IPS-20b (cell line): ENCODE data around the gene PLEKHG4B.
"Not testable (repeated sequence)": the region's sequence is repeated elsewhere in the genome, so short reads cannot be mapped to it uniquely, and the experiment has no call there.

ENCODE experiments used
- H3K27ac ChIP-seq: one replicate; pipeline ENCODE4 v1.5.1; 2013; ENCODE audit warnings: low read length
- H3K27me3 ChIP-seq: 2 replicates; pipeline ENCODE4 v1.6.1; 2013; ENCODE audit warnings: mild to moderate bottlenecking, low read length, inconsistent platforms; ENCODE audit not compliant: insufficient read depth
- H3K36me3 ChIP-seq: 2 replicates; pipeline ENCODE4 v1.6.1; 2013; ENCODE audit warnings: low read depth, mild to moderate bottlenecking, inconsistent platforms, low read length, moderate library complexity; ENCODE audit not compliant: insufficient read depth
- H3K4me1 ChIP-seq: 2 replicates; pipeline ENCODE4 v1.6.1; 2013; ENCODE audit warnings: mild to moderate bottlenecking, control low read depth, inconsistent platforms, low read length, moderate library complexity; ENCODE audit not compliant: insufficient read depth
- H3K4me3 ChIP-seq: 2 replicates; pipeline ENCODE4 v1.5.1; 2013; ENCODE audit warnings: mild to moderate bottlenecking, low read length, inconsistent platforms
- H3K9ac ChIP-seq: 2 replicates; pipeline ENCODE4 v1.6.1; 2013; ENCODE audit warnings: low read depth, mild to moderate bottlenecking, inconsistent platforms, low read length, moderate library complexity
- H3K9me3 ChIP-seq: 2 replicates; pipeline ENCODE4 v1.6.1; 2013; ENCODE audit warnings: mild to moderate bottlenecking, low read depth, low read length, inconsistent platforms; ENCODE audit not compliant: insufficient read depth

PLEKHG4B gene

DNA sequence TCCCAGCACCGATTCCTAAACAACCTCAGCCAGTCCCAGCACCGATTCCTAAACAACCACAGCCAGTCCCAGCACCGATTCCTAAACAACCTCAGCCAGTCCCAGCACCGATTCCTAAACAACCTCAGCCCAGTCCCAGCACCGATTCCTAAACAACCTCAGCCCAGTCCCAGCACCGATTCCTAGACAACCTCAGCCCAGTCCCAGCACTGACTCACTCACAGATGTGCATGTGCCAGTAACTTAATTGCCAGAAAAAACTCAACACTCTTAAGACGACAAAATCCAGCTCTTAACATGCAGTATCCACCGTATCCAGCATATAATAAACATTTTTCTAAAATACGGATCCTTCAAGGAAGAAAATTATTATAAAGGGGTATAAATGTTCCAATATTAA is 12.1 kb downstream of the PLEKHG4B start:
- not testable (repeated sequence) for H3K27ac ChIP-seq, H3K27me3 ChIP-seq, H3K4me3 ChIP-seq, H3K36me3 ChIP-seq, H3K9ac ChIP-seq, H3K9me3 ChIP-seq
- H3K4me1 ChIP-seq: peaks cover 26% of the 10 kb centered on the region

DNA sequence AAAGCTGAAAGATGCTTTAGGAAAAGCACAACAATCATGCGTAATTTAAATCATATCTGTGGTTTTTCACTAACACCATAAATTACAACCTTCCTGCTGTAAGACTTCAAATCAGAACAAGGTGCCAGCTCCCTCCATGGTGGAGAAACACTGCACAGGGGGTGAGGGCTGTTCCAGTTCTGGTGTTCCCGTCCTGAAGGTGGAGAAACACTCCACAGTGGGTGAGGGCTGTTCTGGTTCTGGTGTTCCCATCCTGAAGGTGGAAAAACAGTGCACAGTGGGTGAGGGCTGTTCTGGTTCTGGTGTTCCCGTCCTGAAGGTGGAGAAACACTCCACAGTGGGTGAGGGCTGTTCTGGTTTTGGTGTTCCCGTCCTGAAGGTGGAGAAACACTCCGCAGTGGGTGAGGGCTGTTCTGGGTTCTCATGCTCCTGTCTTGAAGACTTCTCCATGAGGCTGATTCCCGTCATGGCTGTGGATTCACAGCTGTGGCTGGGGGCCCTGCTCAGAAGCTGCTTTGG is 12.9 kb downstream of the PLEKHG4B start:
- H3K4me3 ChIP-seq: no peak overlapping the region
- H3K4me1 ChIP-seq: peaks cover 19% of the 10 kb centered on the region; the same call in 1 of the 2 replicates
- peaks cover 9% of the 10 kb centered on the region; the same call in 1 of the 2 replicates for H3K36me3 ChIP-seq
- no peak overlapping the region for H3K9ac ChIP-seq
- H3K27ac ChIP-seq: no peak overlapping the region
- H3K9me3 ChIP-seq: no peaks in the 10 kb centered on the region
- no peaks in the 10 kb centered on the region for H3K27me3 ChIP-seq

GRCh38 chr5:105504-106070 is 13.6 kb downstream of the PLEKHG4B start:
- Histone ChIP-seq H3K4me1 (peaks cover 15% of the 10 kb centered on the region; the same call in 1 of the 2 replicates), H3K4me3 (no peak overlapping the region), H3K9ac (no peak overlapping the region), H3K36me3 (peaks cover 16% of the 10 kb centered on the region; the same call in 1 of the 2 replicates), H3K27ac (no peak overlapping the region), H3K9me3 (no peaks in the 10 kb centered on the region), H3K27me3 (no peaks in the 10 kb centered on the region)

GRCh38 chr5:106587-106986 is 14.6 kb downstream of the PLEKHG4B start:
- peaks cover 24% of the 10 kb centered on the region for H3K36me3 ChIP-seq
- H3K4me3 ChIP-seq: no peak overlapping the region
- no peak overlapping the region for H3K27ac ChIP-seq
- H3K9me3 ChIP-seq: no peaks in the 10 kb centered on the region
- peaks cover 15% of the 10 kb centered on the region; the same call in 1 of the 2 replicates for H3K4me1 ChIP-seq
- H3K27me3 ChIP-seq: no peaks in the 10 kb centered on the region
- H3K9ac ChIP-seq: no peak overlapping the region

DNA sequence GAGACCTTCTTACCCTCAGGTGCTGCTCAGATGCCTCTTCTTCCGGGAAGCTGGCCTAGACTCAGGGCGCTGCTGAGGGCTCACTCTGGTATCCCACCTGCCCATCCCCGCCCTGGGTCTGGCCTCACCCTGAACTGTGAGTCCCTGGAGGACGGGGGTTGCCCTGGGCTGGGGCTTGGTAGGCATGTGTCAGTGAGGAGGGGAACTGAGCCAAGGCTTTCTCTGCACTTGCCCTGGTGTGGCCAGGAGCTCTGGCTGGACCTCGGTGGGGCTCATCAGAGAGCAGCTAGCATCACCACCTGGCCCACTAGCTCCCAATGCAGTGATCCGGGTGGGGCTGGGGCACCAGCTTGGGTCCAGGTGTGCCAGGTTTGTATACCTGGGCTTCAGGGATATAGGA is 15.6 kb downstream of the PLEKHG4B start:
- Histone ChIP-seq H3K4me3 (no peak overlapping the region), H3K27ac (no peak overlapping the region), H3K27me3 (no peaks in the 10 kb centered on the region), H3K9ac (no peak overlapping the region), H3K36me3 (peaks cover 33% of the 10 kb centered on the region), H3K4me1 (peaks cover 15% of the 10 kb centered on the region; the same call in 1 of the 2 replicates), H3K9me3 (no peaks in the 10 kb centered on the region)

GRCh38 chr5:109826-110225 is 17.9 kb downstream of the PLEKHG4B start:
- Histone ChIP-seq H3K9me3 (no peaks in the 10 kb centered on the region), H3K4me1 (peaks cover 15% of the 10 kb centered on the region; the same call in 1 of the 2 replicates), H3K4me3 (no peak overlapping the region), H3K27ac (no peak overlapping the region), H3K36me3 (peaks cover 56% of the 10 kb centered on the region), H3K9ac (no peak overlapping the region), H3K27me3 (no peaks in the 10 kb centered on the region)

DNA sequence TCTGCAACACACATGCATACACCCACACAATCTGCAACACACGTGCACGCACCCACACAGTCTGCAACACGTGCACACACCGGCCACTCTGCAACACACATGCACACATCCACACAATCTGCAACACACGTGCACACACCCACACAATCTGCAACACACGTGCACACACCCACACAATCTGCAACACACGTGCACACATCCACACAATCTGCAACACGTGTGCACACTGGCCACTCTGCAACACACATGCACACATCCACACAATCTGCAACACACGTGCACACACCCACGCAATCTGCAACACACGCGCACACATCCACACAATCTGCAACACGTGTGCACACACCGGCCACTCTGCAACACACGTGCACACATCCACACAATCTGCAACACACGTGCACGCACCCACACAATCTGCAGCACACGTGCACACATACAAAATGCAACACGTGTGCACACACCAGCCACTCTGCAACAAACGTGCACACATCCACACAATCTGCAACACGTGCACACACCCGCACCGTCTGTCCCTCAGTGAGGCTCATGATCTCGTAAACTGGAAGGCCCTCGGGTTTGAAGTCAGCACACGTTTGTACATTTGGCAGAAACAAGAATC is 18.4 kb downstream of the PLEKHG4B start:
- Histone ChIP-seq H3K9ac (no peak overlapping the region), H3K4me3 (no peak overlapping the region), H3K36me3 (peaks cover 61% of the 10 kb centered on the region), H3K27ac (no peak overlapping the region), H3K9me3 (no peaks in the 10 kb centered on the region), H3K27me3 (no peaks in the 10 kb centered on the region), H3K4me1 (peaks cover 11% of the 10 kb centered on the region; the same call in 1 of the 2 replicates)

DNA sequence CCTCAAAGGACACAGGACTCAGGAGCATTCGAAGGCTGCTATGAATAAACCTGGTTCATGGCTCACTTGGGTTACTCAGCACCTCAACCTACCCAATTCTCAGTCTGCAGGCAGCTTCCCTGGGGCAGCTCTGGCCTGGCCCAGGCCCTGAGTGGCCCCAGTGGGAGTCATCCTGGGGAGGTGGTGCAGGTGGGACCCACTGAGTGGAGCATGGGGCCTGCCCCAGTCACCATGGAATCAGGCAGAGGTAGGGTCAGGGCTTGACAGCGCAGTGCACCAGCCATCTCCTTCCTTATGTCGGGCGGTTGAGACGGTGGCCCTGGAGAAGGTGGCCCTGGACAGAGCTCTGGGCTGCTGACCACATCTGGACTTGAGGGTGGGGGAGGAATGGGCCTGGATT is 19.2 kb downstream of the PLEKHG4B start:
- no peak overlapping the region for H3K27ac ChIP-seq
- no peak overlapping the region for H3K9ac ChIP-seq
- peaks cover 4% of the 10 kb centered on the region; the same call in 1 of the 2 replicates for H3K4me1 ChIP-seq
- peaks cover 69% of the 10 kb centered on the region for H3K36me3 ChIP-seq
- no peaks in the 10 kb centered on the region for H3K9me3 ChIP-seq
- H3K27me3 ChIP-seq: no peaks in the 10 kb centered on the region
- no peak overlapping the region for H3K4me3 ChIP-seq

DNA sequence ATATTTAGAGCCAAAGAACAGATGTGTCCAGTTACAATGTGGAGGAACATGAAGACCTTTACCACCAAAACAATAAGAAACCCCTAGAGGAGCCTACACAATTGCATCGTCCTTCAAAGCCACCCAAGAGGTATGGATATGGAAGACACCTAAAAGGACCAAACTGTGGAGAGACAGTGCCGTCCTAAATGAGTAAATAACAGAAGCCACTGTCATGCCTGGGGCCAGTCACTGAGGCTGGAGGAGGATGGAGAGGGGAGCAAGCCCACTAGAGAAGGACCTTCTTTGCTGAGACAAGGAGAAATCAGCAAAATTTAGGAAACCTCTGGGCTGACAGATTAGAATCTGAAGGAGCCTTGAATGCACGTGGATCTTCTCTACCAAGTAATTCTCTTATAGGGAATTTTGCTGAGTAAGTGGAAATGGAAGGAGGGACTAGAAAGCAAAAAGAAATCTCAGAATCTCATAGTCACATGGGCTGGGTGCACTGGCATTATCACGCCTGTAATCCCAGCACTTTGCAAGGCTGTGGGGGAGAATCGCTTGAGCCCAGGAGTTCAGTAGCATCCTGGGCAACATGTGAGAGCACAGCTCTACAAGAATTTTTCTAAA is 27.6 kb downstream of the PLEKHG4B start:
- Histone ChIP-seq H3K27ac (no peak overlapping the region), H3K9me3 (peaks cover 33% of the 10 kb centered on the region), H3K36me3 (peaks cover 90% of the 10 kb centered on the region), H3K4me3 (no peak overlapping the region), H3K9ac (no peak overlapping the region), H3K27me3 (no peaks in the 10 kb centered on the region), H3K4me1 (no peaks in the 10 kb centered on the region)

DNA sequence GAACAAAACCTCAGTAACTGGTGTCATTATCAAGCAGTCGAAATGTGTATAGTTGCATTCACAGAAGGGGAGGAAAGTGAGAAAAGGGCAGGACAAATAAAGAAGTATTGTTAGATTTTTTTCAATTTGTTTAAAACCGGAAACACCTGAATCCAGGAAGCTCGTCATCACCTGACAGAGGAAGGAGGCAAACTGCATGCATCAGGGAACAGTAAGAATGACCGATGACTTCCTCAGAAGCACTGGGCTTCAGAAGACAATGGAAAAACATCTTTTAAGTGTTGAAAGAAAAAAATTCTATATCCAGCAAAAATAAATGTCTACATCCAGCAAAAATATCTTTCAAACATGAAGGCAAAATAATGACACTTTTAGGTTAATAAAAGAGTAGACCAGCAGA is 29.5 kb downstream of the PLEKHG4B start:
- Histone ChIP-seq H3K4me1 (peaks cover 8% of the 10 kb centered on the region; the same call in 1 of the 2 replicates), H3K27me3 (no peaks in the 10 kb centered on the region), H3K4me3 (no peak overlapping the region), H3K36me3 (peaks cover 73% of the 10 kb centered on the region), H3K9me3 (peaks cover 36% of the 10 kb centered on the region), H3K27ac (no peak overlapping the region), H3K9ac (no peak overlapping the region)

DNA sequence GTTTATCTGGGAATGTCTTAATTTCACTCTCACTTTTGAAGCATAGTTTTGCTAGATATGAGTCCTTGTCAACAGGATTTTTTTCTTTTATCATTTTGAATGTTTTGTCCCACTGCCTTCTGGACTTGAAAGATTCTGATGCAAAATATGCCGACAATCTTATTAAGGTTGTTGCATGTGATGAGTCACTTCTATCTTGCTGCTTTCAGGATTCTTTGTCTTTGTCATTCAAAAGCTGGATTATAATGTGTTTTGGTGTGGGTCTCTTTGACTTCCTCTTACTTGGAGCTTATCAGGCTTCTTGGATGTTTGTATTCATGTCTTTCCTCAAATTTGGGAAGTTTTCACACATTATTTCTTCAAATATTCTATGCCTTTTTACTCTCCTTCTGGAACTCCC is 33.8 kb downstream of the PLEKHG4B start:
- Histone ChIP-seq H3K9ac (peak overlapping the region; percentile 39; the same call in 1 of the 2 replicates), H3K36me3 (peaks cover 53% of the 10 kb centered on the region), H3K9me3 (peaks cover 17% of the 10 kb centered on the region), H3K4me1 (peaks cover 41% of the 10 kb centered on the region), H3K4me3 (peak overlapping the region; percentile 33), H3K27ac (peak overlapping the region; percentile 82), H3K27me3 (no peaks in the 10 kb centered on the region)

- Histone ChIP-seq H3K4me1 (peaks cover 41% of the 10 kb centered on the region), H3K27ac (peak overlapping the region; percentile 82), H3K9me3 (peaks cover 9% of the 10 kb centered on the region), H3K9ac (no peak overlapping the region), H3K36me3 (peaks cover 46% of the 10 kb centered on the region), H3K27me3 (no peaks in the 10 kb centered on the region), H3K4me3 (peak overlapping the region; percentile 33; the same call in 1 of the 2 replicates)
Observed at GRCh38 chr5:126806-127205, 34.8 kb downstream of the PLEKHG4B start.
